DND-41 (cell line): ENCODE results near the gene KLK5.

ENCODE experiments used
- ATAC-seq: fragments of 200-7000 bp; cut with Tn5 transposase; 3 replicates; pipeline ENCODE4 v1.9.1; 2021; ENCODE audit warnings: low read depth; ENCODE audit not compliant: insufficient read depth
- DNase-seq: peaks from one replicate; pipeline ENCODE4 v3.0.0-alpha.2; 2020
- H2AFZ ChIP-seq: 2 replicates; pipeline ENCODE4 v1.6.0; 2012; ENCODE audit warnings: low read depth, low read length
- H3K27ac ChIP-seq: 2 replicates; pipeline ENCODE4 v1.5.1; 2012; ENCODE audit warnings: low read length, inconsistent platforms
- H3K27me3 ChIP-seq: fragments of 200-600 bp; sonication (generic); 2 replicates; pipeline ENCODE4 v1.6.0; 2012; ENCODE audit warnings: low read length, mild to moderate bottlenecking, inconsistent platforms; ENCODE audit not compliant: insufficient read depth, poor library complexity
- H3K36me3 ChIP-seq: 2 replicates; pipeline ENCODE4 v1.5.1; 2012; ENCODE audit warnings: low read length, inconsistent platforms; ENCODE audit not compliant: insufficient read depth
- H3K4me1 ChIP-seq: 2 replicates; pipeline ENCODE4 v1.5.1; 2012; ENCODE audit warnings: mild to moderate bottlenecking, low read length; ENCODE audit not compliant: insufficient read depth
- H3K4me2 ChIP-seq: 2 replicates; pipeline ENCODE4 v1.6.0; 2012; ENCODE audit warnings: mild to moderate bottlenecking, moderate library complexity, low read length, inconsistent platforms; ENCODE audit not compliant: insufficient read depth
- H3K4me3 ChIP-seq, 2 experiments: fragments of 200-600 bp in 1 of 2; shearing (Covaris generic) in 1 of 2; 2 replicates each; pipeline ENCODE4 v1.5.1; 2012 to 2016; ENCODE audit warnings: inconsistent platforms in 2 of 2, low read length in 2 of 2, mild to moderate bottlenecking in 2 of 2, low read depth in 1 of 2, moderate library complexity in 1 of 2
- H3K79me2 ChIP-seq: 2 replicates; pipeline ENCODE4 v1.6.0; 2012; ENCODE audit warnings: low read length, inconsistent platforms; ENCODE audit not compliant: insufficient read depth
- H3K9ac ChIP-seq: 2 replicates; pipeline ENCODE4 v1.6.0; 2012; ENCODE audit warnings: low read depth, mild to moderate bottlenecking, inconsistent platforms, low read length, moderate library complexity
- H3K9me3 ChIP-seq: 2 replicates; pipeline ENCODE4 v1.5.1; 2012; ENCODE audit warnings: low read length, moderate library complexity, mild to moderate bottlenecking, inconsistent platforms; ENCODE audit not compliant: insufficient read depth, severe bottlenecking
- H4K20me1 ChIP-seq: 2 replicates; pipeline ENCODE4 v1.6.0; 2012; ENCODE audit warnings: low read length; ENCODE audit not compliant: insufficient read depth
- CTCF ChIP-seq: IDR thresholded peaks from 2 replicates; pipeline ENCODE4 v1.5.1; 2012; ENCODE audit warnings: borderline replicate concordance, low read length, moderate library complexity, mild to moderate bottlenecking; ENCODE audit not compliant: poor library complexity, severe bottlenecking; ENCODE audit errors: extremely low read depth
- EZH2 ChIP-seq: IDR thresholded peaks from 3 replicates; pipeline ENCODE4 v1.6.1; 2012; ENCODE audit warnings: borderline replicate concordance, low read depth, mild to moderate bottlenecking, moderate library complexity, low read length, inconsistent platforms; ENCODE audit not compliant: severe bottlenecking

The KLK5 gene

GRCh38 chr19:50959731-50960500 lies 7.1 kb upstream of the KLK5 start:
- no peaks in the 10 kb centered on the region for H3K4me1 ChIP-seq
- H3K36me3 ChIP-seq, result no peaks in the 10 kb centered on the region
- H3K9ac ChIP-seq, result no peak overlapping the region
- no peaks in the 10 kb centered on the region for H3K27me3 ChIP-seq
- no peaks in the 10 kb centered on the region for H3K79me2 ChIP-seq
- no peaks in the 10 kb centered on the region; the same call in 1 of the 2 replicates for H4K20me1 ChIP-seq
- H3K9me3 ChIP-seq, result no peaks in the 10 kb centered on the region
- no peak for ATAC-seq
- H3K4me2 ChIP-seq, result no peak overlapping the region
- no peak for DNase-seq
- no peak for TF ChIP-seq CTCF
- no peak for TF ChIP-seq EZH2
- no peak overlapping the region for H3K27ac ChIP-seq
- no peak overlapping the region for H3K4me3 ChIP-seq
- no peak overlapping the region for H2AFZ ChIP-seq

GRCh38 chr19:50957587-50957986 lies 4.7 kb upstream of the KLK5 start:
- Histone ChIP-seq H3K9me3 (no peaks in the 10 kb centered on the region), H3K4me1 (no peaks in the 10 kb centered on the region), H4K20me1 (no peaks in the 10 kb centered on the region; the same call in 1 of the 2 replicates), H2AFZ (no peak overlapping the region), H3K9ac (no peak overlapping the region), H3K36me3 (no peaks in the 10 kb centered on the region), H3K79me2 (no peaks in the 10 kb centered on the region), H3K4me3 (no peak overlapping the region), H3K27me3 (no peaks in the 10 kb centered on the region), H3K4me2 (no peak overlapping the region), H3K27ac (no peak overlapping the region)
- DNase-seq (no peak), ATAC-seq (no peak)
- no peak for TF ChIP-seq EZH2
- TF ChIP-seq CTCF, result no peak

DNA sequence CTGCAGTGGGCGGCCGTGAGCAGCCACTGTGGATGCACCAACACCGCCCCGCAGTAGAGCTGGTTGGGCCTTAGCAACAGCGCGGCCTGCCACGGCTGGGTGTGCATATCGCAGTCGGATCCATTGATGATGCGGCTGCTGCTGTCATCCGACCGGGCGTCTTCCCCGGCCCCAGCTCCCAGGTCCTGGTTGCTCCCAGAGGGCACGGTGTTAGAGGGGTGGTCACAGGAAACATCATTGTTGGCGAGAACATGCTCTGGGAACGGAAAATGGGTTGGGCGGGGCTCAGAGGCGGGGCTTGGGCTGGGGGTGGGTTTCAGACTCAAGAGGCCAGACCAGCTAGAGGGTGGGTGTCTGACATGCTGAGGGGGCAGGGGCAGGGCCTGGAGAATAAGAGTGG lies 3.0 kb downstream of the KLK5 start:
- H3K9me3 ChIP-seq, result no peaks in the 10 kb centered on the region

More for the DNA sequence above, 3.0 kb downstream of the KLK5 start:
- ATAC-seq, result no peak
- DNase-seq, result no peak
- no peaks in the 10 kb centered on the region; the same call in 1 of the 2 replicates for H4K20me1 ChIP-seq
- no peaks in the 10 kb centered on the region for H3K4me1 ChIP-seq
- no peak overlapping the region for H2AFZ ChIP-seq
- no peaks in the 10 kb centered on the region for H3K27me3 ChIP-seq
- no peaks in the 10 kb centered on the region for H3K36me3 ChIP-seq
- no peak for TF ChIP-seq CTCF
- no peak for TF ChIP-seq EZH2
- H3K4me3 ChIP-seq, result no peak overlapping the region
- no peak overlapping the region for H3K9ac ChIP-seq
- no peak overlapping the region for H3K4me2 ChIP-seq
- H3K27ac ChIP-seq, result no peak overlapping the region
- H3K79me2 ChIP-seq, result no peaks in the 10 kb centered on the region
